Suprapubic skin (tissue), 4 donors: Measurements from ENCODE around the gene VKORC1.

Experiments used
- CTCF ChIP-seq, 2 donors: fragments of 200-600 bp in 1 of 2; fragments of 450-650 bp in 1 of 2; sonication (generic) in 1 of 2; IDR thresholded peaks; one replicate each; pipeline ENCODE4 v1.5.1; 2016 to 2019; ENCODE audit warnings: antibody characterized with exemption in 2 of 2, mild to moderate bottlenecking in 1 of 2, moderate library complexity in 1 of 2
- EP300 ChIP-seq: sonication (generic); formaldehyde crosslinking; IDR thresholded peaks from one replicate; pipeline ENCODE4 v1.6.1; 2017; ENCODE audit warnings: antibody characterized with exemption
- POLR2A ChIP-seq, 2 donors: fragments of 450-650 bp; IDR thresholded peaks; one replicate each; pipeline ENCODE4 v1.6.1; 2017; ENCODE audit warnings: antibody characterized with exemption in 2 of 2, mild to moderate bottlenecking in 2 of 2, moderate library complexity in 2 of 2
- POLR2AphosphoS5 ChIP-seq, 3 donors: sonication (generic); formaldehyde crosslinking; IDR thresholded peaks; one replicate each; pipeline ENCODE4 v1.6.1; 2017; ENCODE audit warnings: antibody characterized with exemption in 3 of 3

GRCh38 chr16:31085411-31085810 is 9.2 kb downstream of the VKORC1 start:
- TF ChIP-seq POLR2A (IDR thresholded peaks at IDR 0.05) (no peak), CTCF (IDR thresholded peaks at IDR 0.05) (no peak), POLR2AphosphoS5 (IDR thresholded peaks at IDR 0.05) (no peak), EP300 (no peak)
